AG10803 (cell line): ENCODE results near the gene PTPRG.

Source experiments
- DNase-seq: peaks from one replicate; pipeline ENCODE4 v3.0.0; 2010; ENCODE audit warnings: low read depth
- H3K4me3 ChIP-seq: 2 replicates; pipeline ENCODE4 v1.5.1; 2011; ENCODE audit warnings: mild to moderate bottlenecking, low read length, control low read depth
- CTCF ChIP-seq: conservative IDR thresholded peaks from 2 replicates; pipeline ENCODE4 v1.5.1; 2011; ENCODE audit warnings: mild to moderate bottlenecking, low read length, control low read depth, inconsistent platforms

Gene PTPRG

GRCh38 chr3:61681636-61682035 lies 120.3 kb downstream of the PTPRG start:
- H3K4me3 ChIP-seq = no peak overlapping the region
- no peak for TF ChIP-seq CTCF
- no peak for DNase-seq

- no peak for TF ChIP-seq CTCF
- H3K4me3 ChIP-seq = no peak overlapping the region
- peak; percentile 82 for DNase-seq
Observed at GRCh38 chr3:61682671-61683548, 121.5 kb downstream of the PTPRG start.

- peak; percentile 25 for DNase-seq
- no peak overlapping the region for H3K4me3 ChIP-seq
- TF ChIP-seq CTCF = no peak
Observed at GRCh38 chr3:61683549-61684236, 122.3 kb downstream of the PTPRG start.

GRCh38 chr3:61684386-61684785 lies 123.0 kb downstream of the PTPRG start:
- no peak for TF ChIP-seq CTCF
- no peak overlapping the region for H3K4me3 ChIP-seq
- peak; percentile 51 for DNase-seq

- H3K4me3 ChIP-seq = no peak overlapping the region
- no peak for DNase-seq
- TF ChIP-seq CTCF = no peak
Observed at GRCh38 chr3:61685755-61686154, 124.4 kb downstream of the PTPRG start.

GRCh38 chr3:61686228-61686648 lies 124.9 kb downstream of the PTPRG start:
- no peak for TF ChIP-seq CTCF
- no peak for DNase-seq
- H3K4me3 ChIP-seq = no peak overlapping the region

GRCh38 chr3:61687206-61687605 lies 125.8 kb downstream of the PTPRG start:
- no peak for TF ChIP-seq CTCF
- H3K4me3 ChIP-seq = no peak overlapping the region
- no peak for DNase-seq
